Stimulated activated CD8-positive, alpha-beta memory T cell treated with anti-CD3 and anti-CD28 coated beads, Interleukin-12 subunit alpha, Interleukin-12 subunit beta, amount 100 ng/mL, for 24 hours (primary cell): ENCODE data around the gene CD6.

Source experiments
- DNase-seq: peaks from one replicate; pipeline ENCODE4 v3.0.0-alpha.2; 2020; ENCODE audit errors: extremely low read depth

CD6 gene

DNA sequence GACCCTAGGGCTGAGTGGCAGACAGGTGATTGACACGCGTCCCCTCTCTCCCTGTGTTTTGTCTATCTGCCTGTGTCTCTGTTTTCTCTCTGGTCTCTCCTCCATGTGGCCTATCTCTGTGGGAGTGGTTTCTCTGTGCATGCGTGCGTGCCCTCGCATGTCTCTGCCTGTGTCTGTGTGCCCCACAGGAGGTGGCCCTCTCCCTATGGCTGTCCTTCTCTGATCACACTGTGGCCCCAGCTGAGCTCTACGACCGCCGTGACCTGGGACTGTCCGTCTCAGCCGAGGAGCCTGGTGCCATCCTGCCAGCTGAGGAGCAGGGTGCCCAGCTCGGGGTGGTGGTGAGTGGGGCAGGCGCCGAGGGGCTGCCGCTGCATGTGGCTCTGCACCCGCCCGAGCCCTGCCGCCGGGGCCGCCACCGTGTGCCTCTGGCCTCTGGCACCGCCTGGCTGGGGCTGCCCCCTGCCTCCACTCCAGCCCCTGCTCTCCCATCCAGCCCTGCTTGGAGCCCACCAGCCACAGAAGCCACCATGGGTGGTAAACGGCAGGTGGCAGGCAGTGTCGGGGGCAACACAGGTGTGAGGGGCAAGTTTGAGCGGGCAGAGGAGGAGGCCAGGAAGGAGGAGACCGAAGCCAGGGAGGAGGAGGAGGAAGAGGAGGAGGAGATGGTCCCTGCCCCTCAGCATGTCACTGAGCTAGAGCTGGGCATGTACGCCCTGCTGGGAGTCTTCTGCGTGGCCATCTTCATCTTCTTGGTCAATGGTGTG is 35.6 kb upstream of the CD6 start:
- DNase-seq = no peak

DNA sequence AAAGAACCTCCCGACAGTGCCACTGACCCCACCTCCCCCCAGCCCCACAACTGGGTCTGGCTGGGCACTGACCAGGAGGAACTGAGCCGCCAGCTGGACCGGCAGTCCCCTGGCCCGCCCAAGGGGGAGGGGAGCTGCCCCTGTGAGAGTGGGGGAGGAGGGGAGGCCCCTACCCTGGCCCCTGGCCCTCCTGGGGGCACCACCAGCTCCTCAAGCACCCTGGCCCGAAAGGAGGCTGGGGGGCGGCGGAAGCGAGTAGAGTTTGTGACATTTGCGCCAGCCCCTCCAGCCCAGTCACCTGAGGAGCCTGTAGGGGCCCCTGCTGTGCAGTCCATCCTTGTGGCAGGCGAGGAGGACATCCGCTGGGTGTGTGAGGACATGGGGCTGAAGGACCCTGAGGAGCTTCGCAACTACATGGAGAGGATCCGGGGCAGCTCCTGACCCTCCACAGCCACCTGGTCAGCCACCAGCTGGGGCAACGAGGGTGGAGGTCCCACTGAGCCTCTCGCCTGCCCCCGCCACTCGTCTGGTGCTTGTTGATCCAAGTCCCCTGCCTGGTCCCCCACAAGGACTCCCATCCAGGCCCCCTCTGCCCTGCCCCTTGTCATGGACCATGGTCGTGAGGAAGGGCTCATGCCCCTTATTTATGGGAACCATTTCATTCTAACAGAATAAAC is 34.9 kb upstream of the CD6 start:
- no peak for DNase-seq

DNA sequence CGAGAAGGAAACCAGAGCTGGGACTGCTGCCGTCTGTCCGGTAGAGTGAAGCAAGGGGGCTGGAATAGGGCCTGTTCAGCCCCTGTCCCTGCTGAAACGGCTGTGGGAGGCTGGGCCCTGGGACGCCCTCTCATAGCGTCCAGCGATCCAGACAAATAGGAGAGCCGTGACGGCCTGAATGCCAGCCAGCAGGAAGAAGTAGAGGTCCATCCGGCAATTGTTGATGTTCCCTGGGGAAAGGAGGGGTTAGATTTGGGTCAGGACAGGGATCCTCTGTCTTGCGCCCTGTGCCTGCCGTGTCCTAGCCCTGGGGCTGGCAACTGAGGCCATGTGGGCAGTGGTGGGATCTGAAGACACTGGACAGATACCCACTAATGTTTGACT is 34.3 kb upstream of the CD6 start:
- no peak for DNase-seq

DNA sequence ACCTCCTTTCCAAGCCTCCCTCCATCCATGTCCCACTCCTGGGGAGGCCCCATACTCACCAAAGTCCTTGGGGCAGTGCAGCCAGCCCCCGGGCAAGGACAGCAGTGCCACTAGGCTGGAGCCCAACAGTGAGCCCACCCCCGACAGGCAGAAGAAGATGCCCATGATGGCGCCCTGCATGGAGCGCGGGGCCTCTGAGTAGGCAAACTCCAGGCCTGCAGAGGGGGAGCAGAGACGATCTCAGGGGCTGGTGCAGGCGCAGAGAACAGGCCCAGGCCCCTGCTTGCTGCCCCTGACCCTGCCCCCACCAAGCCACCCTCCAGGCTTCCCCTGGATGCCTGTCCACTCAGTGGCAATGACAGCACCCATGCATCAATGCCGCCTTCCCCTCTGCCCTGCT is 33.7 kb upstream of the CD6 start:
- DNase-seq = no peak

DNA sequence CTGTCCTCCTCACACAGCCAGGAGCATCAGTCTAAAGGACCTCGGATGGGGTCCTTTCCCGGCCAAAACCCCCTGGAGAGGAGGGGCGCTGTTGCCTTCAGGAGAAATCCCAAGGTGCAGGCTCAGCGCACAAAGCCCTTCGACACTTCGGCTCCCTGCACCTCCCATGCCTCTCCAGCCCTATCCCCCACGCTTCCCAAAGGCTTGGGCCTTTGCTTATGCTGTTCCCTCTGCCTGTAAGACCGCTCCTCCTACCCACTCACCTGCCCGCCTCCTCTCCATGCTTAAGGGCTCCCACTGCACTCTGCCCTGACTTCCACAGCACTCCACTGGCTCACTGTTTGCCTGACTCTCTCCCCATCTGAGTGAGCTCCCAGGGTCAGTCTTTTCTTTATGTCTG is 33.0 kb upstream of the CD6 start:
- no peak for DNase-seq

DNA sequence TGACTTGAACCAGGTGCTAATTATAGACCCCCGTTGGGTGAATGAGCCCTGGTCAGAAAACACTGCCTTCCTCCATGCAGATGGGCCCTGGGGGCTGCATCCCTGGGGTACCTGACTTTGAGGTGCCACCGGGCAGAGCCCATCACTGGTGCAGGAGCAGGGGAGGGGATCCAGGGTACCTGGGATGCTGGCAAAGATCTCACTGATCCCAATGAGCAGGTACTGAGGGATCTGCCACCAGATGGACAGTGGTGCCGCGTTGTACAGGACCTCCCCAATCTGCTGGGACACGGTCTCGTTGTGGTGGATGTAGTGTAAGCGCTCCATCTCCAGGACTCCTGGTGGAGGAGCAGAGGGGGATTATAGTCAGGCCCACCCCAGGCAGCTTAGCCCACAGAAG is 32.2 kb upstream of the CD6 start:
- DNase-seq = no peak

DNA sequence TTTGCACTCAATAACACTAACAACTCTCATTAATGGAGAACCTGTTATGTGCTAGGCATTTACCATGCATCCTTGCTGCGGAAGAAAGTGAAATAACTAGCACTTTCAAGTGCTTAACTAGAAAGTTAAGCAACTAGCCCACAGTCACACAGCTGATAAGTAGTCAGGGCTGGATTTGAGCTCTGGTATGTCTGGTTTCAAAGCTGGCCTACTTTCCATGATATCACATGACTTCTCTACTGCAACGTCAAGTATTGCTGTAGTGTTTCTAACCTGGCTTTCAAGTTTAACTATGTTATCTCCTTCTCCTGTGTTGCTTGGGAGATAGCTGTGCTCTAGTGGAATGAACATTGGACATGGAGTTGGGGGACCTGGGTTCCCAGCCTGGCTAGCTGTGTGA is 31.6 kb upstream of the CD6 start:
- no peak for DNase-seq

DNA sequence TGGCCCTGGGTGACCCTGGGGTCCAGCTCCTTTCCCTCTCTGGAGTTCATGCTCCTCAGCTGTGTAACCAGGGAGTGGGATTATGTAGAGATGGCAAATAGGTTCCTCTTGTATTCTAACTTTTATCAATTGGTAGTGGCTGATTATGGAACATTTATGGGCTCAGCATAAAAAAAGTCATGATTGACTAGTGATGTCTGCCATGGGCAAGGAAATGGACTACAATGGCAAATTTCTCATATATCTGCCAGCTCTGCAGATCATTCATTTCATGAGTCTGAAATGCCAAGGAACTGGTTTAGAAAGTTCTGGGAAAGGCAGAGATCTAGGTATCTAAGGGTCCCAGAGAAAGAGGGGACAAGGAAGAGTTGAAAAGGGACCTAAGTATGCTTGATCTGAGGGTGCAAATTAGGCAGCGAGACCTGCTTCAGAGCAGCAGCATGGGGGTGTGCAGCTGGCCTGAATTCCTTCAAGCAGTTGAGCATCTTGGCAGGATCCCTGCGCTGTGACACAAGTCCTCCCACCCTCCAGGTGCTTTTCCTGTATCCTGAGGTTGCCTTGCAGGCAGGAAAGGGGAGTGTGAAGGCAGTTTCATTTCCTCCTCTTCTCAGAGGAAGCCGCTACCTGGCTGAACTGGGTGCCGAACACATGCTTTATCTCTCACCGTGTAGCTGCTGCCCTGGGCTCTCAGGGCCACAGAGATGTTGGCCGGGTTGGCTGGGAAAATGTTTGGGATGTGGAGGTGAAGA is 29.9 kb upstream of the CD6 start:
- no peak for DNase-seq

DNA sequence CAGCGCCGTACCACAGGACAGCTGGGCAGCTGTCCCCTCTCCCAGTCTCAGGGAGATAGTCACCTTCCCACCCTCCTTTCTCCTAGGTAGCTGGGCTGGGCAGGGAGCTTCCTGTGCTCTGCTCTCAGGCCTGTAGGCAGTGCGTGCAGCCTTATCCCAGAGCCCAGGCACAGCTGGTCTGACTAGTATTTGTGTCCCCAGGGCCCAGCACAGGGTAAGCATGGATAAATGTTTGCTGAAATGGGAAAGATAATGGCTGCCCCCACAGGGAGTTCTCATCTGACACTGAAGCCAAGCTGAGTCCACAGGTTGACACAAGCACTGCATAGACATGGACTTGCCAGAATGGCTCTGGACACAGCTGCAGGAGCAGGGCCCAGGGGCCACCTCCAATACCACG is 29.3 kb upstream of the CD6 start:
- DNase-seq = no peak

DNA sequence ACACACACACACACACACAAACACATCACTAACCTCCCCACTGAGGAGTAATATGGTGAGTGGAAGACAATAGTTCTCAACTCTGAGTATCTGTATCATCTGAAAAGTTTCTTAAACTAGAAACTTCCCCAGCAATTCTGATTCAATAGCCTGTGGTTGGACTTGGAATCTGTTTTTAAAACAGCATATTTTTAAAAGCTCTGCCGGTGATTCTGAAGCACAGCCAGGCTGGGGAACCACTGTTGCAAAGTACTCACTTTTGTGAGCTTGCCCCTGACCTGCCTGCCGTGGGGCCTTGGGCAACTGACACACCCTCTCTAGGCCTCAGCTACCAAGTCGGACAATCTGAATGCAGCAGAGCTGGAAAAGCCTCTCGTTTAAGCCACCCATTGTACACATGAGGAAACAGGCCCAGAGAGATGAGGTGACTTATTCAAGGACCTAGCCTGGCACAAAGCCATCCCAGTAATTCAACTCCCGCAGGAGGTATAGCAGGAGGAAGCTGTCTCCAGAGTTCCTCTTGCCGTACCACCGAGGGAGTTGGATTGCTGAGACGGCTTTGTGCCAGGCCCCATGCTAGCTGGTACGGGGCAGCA is 28.4 kb upstream of the CD6 start:
- DNase-seq = no peak

DNA sequence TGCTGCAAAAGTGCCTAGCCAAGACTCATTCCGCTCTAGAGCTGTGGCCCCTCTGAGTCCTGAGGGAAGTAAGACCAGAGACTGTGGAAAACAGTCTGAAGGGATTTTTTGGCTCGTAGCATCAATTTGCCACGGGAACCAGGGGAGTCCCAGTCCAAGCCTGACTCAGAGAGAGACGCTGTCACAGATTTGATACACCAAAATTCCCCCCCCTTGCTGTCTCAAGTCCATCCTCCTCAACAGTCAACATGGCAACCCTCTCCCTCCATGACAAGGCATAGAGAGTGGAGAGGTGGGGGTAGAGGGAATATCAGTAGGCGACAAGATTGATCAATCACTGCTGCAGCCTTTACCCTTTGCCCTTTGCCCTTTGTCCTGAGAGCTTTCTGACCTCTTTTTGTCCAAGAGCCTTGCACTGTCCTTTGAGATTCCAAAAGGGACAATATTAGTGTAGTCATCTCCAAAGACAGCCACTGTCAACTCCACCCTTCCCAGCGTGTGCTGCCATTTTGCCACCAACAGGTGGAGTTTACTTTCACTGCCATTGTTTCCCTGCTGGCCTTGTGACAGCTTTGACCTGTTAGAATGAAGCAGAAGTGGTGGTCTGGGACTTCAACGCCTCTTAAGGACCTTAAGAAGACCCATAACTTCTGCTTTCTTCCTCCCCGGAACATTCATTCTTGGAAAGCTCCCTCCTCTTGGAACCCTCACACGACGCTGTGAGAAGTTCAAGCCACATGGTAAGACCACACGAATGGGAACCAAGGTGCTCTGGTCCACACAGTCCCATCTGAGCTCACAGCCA is 26.8 kb upstream of the CD6 start:
- no peak for DNase-seq

DNA sequence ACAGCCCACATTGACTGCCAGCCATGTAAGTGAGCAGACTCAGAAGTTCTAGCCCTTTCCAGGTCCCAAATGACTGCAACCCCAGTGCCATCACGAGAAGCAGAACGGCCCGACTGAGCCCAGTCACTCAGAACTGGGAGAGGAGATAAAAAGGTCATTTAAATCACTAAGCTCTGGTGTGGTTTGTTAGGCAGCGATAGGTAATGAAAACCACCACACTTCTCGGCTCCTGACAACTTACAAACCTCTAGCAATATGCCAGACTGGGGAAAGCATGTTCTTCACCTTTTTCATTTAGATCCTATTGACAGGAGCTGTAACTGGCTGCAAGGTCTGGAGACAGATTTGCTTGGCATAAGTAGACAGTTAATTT is 26.2 kb upstream of the CD6 start:
- no peak for DNase-seq

DNA sequence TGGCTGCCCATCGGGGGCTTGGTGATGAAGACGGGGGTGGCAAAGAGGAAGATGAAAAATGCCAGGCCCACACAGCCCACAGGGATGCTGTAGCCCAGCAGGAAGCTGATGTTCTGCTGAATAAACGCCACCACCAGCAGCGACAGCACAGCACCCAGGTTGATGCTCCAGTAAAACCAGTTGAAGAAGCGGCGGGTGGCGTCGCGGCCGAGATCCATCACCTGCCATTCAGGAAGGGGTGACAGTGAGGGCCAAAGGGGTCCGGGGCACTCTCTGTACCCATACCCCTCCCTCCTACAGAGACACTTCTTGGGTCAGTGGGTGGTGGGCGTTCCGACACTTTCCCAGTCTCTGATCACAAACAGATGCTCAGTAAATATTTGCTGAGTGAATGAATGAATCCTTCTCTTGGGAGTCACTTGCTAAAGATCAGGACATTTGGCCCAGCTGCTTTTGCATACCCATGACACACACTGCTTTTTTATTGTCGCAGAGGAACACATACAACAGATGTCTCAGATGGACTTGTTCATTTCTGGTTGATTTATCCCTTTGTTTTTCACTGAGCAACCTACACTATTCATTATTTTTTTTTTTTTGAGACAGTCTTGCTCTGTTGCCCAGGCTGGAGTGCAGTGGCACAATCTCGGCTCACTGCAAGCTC is 24.7 kb upstream of the CD6 start:
- no peak for DNase-seq

DNA sequence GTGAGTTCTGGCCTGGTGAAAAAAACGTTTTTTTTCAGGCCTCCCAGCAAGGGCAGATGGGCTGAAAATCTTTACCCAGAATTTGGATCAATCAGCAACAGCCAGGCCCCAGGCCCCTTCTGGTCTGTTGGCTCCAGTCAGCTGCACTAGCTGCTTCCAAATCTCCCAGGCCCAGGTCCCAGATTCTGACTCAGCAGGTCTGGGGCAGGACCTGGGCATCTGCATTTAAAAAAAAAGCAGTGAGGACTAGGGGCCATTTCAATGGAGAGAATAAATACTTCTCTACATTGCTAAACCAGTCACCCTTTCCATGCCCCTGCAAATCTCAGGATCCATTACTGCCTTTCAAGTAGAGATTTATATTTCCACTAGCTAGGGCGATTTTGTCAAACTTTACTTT is 23.8 kb upstream of the CD6 start:
- no peak for DNase-seq

DNA sequence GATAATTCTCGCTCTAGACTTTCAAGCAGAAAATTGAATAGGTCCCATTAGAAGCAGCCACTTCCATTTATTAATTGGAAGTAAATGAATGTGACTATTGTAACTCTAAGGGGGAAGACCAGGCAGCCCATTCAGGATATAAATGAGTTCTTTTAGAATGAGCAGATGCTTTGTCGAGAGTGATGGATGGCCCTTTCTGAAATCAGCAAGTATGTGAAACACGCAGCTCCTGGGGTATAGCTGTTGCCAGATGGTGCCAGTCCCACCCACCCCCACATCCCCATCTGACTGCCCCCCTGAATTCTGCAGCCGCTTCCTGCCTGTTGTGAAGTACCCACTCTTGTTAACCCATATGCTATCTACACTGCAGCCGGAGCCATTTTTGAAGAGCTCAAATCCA is 23.2 kb upstream of the CD6 start:
- DNase-seq = no peak

DNA sequence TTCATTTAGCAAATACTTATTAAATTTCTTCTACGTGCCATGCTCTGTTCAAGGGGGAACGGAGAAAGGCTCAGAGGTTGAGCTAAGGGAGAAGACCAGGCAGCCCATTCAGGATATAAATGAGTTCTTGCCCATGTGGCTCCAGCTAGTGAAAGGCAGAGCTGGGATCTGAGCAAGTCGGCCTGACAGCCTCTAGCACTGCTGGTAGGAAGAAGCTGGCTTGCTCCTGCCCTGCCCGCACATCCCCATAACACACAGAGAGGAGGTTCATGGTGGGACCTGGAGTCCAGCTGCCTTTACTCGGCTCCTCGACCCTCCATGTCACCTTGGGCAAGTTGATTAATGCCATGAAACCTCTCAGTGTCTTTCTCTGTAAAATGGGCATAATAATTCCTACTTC is 21.5 kb upstream of the CD6 start:
- no peak for DNase-seq

DNA sequence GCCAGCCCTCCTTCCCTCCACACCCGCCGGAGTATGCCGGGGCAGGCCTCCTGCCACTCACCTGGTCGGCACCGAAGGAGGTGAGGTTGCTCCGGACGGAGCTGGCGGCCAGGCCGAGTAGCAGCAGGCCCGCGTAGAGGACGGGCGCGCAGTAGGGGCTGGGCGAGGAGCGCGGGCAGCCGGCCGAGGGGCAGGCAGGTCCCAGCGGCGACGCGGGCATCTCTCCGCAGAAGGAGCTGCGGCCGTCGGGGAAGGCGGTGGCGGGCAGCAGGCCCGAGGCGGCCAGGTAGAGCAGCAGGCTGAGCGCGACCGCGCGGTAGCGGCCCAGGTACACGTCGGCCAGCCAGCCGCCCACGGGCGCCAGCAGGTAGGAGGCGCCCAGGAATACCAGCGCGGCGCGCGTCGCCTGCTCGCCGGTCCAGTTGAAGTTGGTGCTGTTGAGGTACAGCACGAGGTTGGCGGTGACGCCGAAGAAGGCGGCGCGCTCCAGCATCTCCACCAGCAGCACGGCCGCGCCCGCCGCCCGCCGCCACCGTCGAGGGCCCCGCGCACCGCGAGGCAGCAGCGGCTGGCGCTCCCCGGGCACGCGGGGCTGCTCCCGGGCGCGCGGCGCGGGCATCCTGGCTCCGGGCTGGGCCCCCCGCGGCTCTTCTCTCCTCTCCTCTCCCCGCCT is 20.4 kb upstream of the CD6 start:
- DNase-seq = no peak

DNA sequence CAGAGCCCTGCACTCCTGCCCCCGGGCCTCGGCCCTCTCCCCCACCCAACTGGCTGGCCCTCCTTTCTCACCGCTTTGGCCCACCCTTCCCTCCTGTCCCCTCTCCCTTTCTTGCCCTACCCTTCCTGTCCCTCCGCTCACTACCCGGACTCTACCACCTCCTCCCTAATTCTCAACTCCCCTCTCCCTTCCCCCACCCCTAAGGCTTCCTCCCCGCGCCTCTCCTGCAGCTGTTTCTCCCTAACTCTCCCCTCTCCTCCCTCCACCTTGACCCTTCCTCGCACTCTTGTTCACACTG is 19.9 kb upstream of the CD6 start:
- no peak for DNase-seq

DNA sequence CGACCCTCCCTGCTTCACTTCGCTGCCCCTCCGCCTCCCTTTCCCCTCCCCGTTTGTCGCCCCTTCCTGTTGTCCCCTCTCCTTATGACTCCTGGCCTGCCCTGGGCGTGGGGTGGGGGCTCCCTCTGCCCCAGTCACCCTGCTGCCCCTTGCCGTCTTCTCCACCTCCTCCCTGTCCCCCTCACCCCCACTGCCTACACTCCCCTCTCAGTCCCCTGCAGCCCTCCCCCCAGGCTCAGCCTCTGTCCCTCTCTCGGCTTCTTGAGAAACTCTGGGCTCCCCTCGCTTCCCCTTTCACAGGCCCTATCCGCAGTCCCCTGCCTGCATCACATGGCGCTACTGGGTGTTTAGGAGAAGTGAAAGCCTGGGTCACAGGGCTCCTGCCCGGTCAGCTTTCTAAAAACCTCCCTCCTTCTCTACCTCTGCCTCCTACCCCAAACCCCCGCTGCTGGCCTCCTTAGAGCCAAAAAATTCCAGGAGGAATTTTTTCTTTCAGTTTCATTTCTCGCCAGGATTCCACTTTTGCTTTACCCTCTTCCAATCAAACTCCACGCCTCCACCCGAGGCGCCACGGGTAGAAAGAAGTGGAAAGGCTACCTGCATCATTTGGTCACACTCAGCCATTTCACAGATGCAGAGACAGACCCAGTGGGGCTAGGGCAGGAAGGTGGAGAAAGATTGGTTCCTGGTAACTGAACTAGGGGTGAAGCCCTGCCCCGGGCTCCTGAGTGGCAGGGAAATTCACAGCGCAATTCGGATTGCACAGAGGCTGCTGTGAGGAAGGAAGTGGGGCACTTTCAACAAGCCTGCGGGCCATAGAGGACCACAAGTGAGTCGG is 19.4 kb upstream of the CD6 start, which contains the start of gene SLC15A3:
Gene SLC15A3 (minus strand): TSS at position 273 of the 838 bp plus-strand sequence. CDS start 625 bp downstream, outside the sequence.
- DNase-seq = no peak

DNA sequence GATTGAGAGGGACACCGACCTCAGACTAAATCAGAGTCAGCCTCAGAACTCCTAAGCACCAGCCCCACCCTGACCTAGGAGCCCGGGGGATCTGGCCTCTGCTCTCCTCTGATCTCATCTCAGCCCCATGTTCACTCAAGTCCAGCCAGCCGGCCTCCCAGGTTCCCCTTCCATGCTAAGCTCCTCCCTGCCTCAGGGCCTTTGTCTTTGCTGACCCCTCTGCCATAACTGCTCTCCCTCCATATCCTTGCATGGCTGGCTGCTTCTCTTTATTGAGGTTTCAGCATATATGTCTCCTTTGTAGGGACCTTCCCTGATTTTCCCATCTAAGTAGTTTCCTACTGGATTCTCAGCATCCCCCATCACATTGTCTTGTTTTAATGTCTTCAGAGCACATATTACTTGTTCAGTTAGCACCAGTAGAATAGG is 18.7 kb upstream of the CD6 start:
- no peak for DNase-seq
